Parathyroid adenoma (tissue), 2 donors: Measurements from ENCODE around the gene SSU72.

ENCODE experiments used
- H2AFZ ChIP-seq: fragments of 300-600 bp; sonication (generic); one replicate; pipeline ENCODE4 v1.7.0; 2017; ENCODE audit warnings: antibody characterized with exemption, mild to moderate bottlenecking
- H3K27ac ChIP-seq: fragments of 300-600 bp; sonication (generic); one replicate; pipeline ENCODE4 v1.7.0; 2017
- H3K27me3 ChIP-seq: fragments of 300-600 bp; sonication (generic); one replicate; pipeline ENCODE4 v1.7.0; 2017; ENCODE audit warnings: low read length; ENCODE audit not compliant: control insufficient read depth, insufficient read depth
- H3K36me3 ChIP-seq: fragments of 300-600 bp; sonication (generic); one replicate; pipeline ENCODE4 v1.7.0; 2017; ENCODE audit warnings: low read length; ENCODE audit not compliant: control insufficient read depth, insufficient read depth
- H3K4me1 ChIP-seq: fragments of 300-600 bp; sonication (generic); one replicate; pipeline ENCODE4 v1.7.0; 2017; ENCODE audit warnings: control low read depth
- H3K4me2 ChIP-seq: fragments of 300-600 bp; sonication (generic); one replicate; pipeline ENCODE4 v1.7.0; 2017; ENCODE audit warnings: low read length
- H3K4me3 ChIP-seq: fragments of 300-600 bp; sonication (generic); one replicate; pipeline ENCODE4 v1.7.0; 2017; ENCODE audit warnings: low read depth, low read length
- H3K79me2 ChIP-seq: fragments of 300-600 bp; sonication (generic); one replicate; pipeline ENCODE4 v1.7.0; 2017; ENCODE audit warnings: control low read depth
- H3K9ac ChIP-seq: fragments of 300-600 bp; sonication (generic); one replicate; pipeline ENCODE4 v1.7.0; 2017; ENCODE audit warnings: mild to moderate bottlenecking
- H3K9me3 ChIP-seq: fragments of 300-600 bp; sonication (generic); one replicate; pipeline ENCODE4 v1.7.0; 2017; ENCODE audit warnings: low read length; ENCODE audit not compliant: control insufficient read depth
- CTCF ChIP-seq: fragments of 300-600 bp; sonication (generic); IDR thresholded peaks from one replicate; pipeline ENCODE4 v1.7.0; 2017; ENCODE audit warnings: antibody characterized with exemption, mild to moderate bottlenecking
- donor health status: primary hyperparathyroidism.

SSU72 gene

GRCh38 chr1:1591452-1591851 is 16.8 kb upstream of the SSU72 start:
- no peak overlapping the region for H3K4me3 ChIP-seq
- H3K27ac ChIP-seq: no peak overlapping the region
- H3K27me3 ChIP-seq: no peaks in the 10 kb centered on the region
- no peak overlapping the region for H3K4me2 ChIP-seq
- H3K79me2 ChIP-seq: no peaks in the 10 kb centered on the region
- H3K9me3 ChIP-seq: no peaks in the 10 kb centered on the region
- no peak for TF ChIP-seq CTCF
- H3K9ac ChIP-seq: no peak overlapping the region
- no peaks in the 10 kb centered on the region for H3K36me3 ChIP-seq
- no peaks in the 10 kb centered on the region for H3K4me1 ChIP-seq
- no peak overlapping the region for H2AFZ ChIP-seq

- Histone ChIP-seq H3K27ac (no peak overlapping the region), H3K4me1 (no peaks in the 10 kb centered on the region), H3K36me3 (no peaks in the 10 kb centered on the region), H3K79me2 (no peaks in the 10 kb centered on the region), H3K27me3 (no peaks in the 10 kb centered on the region), H3K9me3 (no peaks in the 10 kb centered on the region), H3K4me2 (no peak overlapping the region), H3K4me3 (no peak overlapping the region), H2AFZ (no peak overlapping the region), H3K9ac (no peak overlapping the region)
- no peak for TF ChIP-seq CTCF
These were observed 8.8 kb upstream of the SSU72 start for GRCh38 chr1:1583347-1584010.

- TF ChIP-seq CTCF: no peak
- no peak overlapping the region for H3K4me3 ChIP-seq
- H3K27me3 ChIP-seq: no peaks in the 10 kb centered on the region
These were observed 8.1 kb upstream of the SSU72 start for GRCh38 chr1:1582585-1583346.

GRCh38 chr1:1578371-1578940 is 3.8 kb upstream of the SSU72 start:
- no peak overlapping the region for H3K4me2 ChIP-seq
- no peaks in the 10 kb centered on the region for H3K36me3 ChIP-seq
- H3K9me3 ChIP-seq: no peaks in the 10 kb centered on the region
- H3K9ac ChIP-seq: no peak overlapping the region
- no peak for TF ChIP-seq CTCF
- no peaks in the 10 kb centered on the region for H3K4me1 ChIP-seq
- no peak overlapping the region for H3K27ac ChIP-seq
- peaks cover 3% of the 10 kb centered on the region for H3K79me2 ChIP-seq
- no peak overlapping the region for H2AFZ ChIP-seq
- no peaks in the 10 kb centered on the region for H3K27me3 ChIP-seq
- no peak overlapping the region for H3K4me3 ChIP-seq

More at GRCh38 chr1:1582585-1583346, 8.1 kb upstream of the SSU72 start:
- H3K27ac ChIP-seq: no peak overlapping the region
- H3K9me3 ChIP-seq: no peaks in the 10 kb centered on the region
- H3K4me2 ChIP-seq: no peak overlapping the region
- H2AFZ ChIP-seq: no peak overlapping the region
- H3K79me2 ChIP-seq: no peaks in the 10 kb centered on the region
- no peaks in the 10 kb centered on the region for H3K36me3 ChIP-seq
- H3K4me1 ChIP-seq: no peaks in the 10 kb centered on the region
- H3K9ac ChIP-seq: no peak overlapping the region
